ENCODE measurements around the gene GTF2F1. TPM values are rescaled to one million over a fixed set of nuclear protein-coding genes. Genes with fewer than 3 reads are reported as not detected.

GTF2F1 gene
- total and polyA plus RNA-seq, 10 of the 15 experiments (the other 5 are each of a cell fraction or from before 2014, with no cell fraction given), result 4.5 to 61.7 (median 48.5) TPM

- TF ChIP-seq BCLAF1 (IDR thresholded peaks at IDR 0.05), result no peak
- TF ChIP-seq REST (IDR thresholded peaks at IDR 0.05; ENCODE audit: low read depth, low read length), result no peak
- peak; percentile 93 for TF ChIP-seq POLR2A (IDR thresholded peaks at IDR 0.05; ENCODE audit: low read depth, low read length)
- TF ChIP-seq E2F8 (IDR thresholded peaks at IDR 0.05; ENCODE audit: low read depth, partially characterized antibody), result no peak
- no peak for TF ChIP-seq NFIC (IDR thresholded peaks at IDR 0.05; ENCODE audit: low read depth, low read length)
- peak; percentile 58; the same call in 1 of the 2 replicates for TF ChIP-seq ZNF207 (IDR thresholded peaks at IDR 0.05; ENCODE audit: borderline replicate concordance)
- TF ChIP-seq JUND (IDR thresholded peaks at IDR 0.05; ENCODE audit: low read depth, low read length), result no peak
- no peak for TF ChIP-seq HSF1 (IDR thresholded peaks at IDR 0.05; ENCODE audit: low read depth, low read length)
- TF ChIP-seq CHD2 (IDR thresholded peaks at IDR 0.05; ENCODE audit: borderline replicate concordance, low read depth, low read length), result no peak
- 0 out of 2 replicates have a peak, but pooled peaks have one; percentile 3 for TF ChIP-seq YY1 (IDR thresholded peaks at IDR 0.05; ENCODE audit: low read depth, low read length)
- peak; percentile 68; the same call in 1 of the 2 replicates for TF ChIP-seq RB1 (IDR thresholded peaks at IDR 0.05; ENCODE audit: borderline replicate concordance)
- no peak for TF ChIP-seq NRF1 (conservative IDR thresholded peaks at IDR 0.05; ENCODE audit: low read depth, low read length)
- no peak for TF ChIP-seq IRF5 (IDR thresholded peaks at IDR 0.05; ENCODE audit: borderline replicate concordance)
- no peak for TF ChIP-seq SMAD1 (IDR thresholded peaks at IDR 0.05; ENCODE audit: low read depth, partially characterized antibody)
- no peak for TF ChIP-seq HCFC1 (IDR thresholded peaks at IDR 0.05; ENCODE audit: low read length)
- TF ChIP-seq PKNOX1 (IDR thresholded peaks at IDR 0.05), result no peak
Observed at GRCh38 chr19:6424195-6424938, 31.4 kb upstream of the GTF2F1 start, which contains the start of gene KHSRP (continued).
